HUES6 (cell line): Measurements from ENCODE around the gene CAV1.
A peak's percentile ranks its signal among the peaks of the same experiment; 100 is the strongest.

Experiments
- H3K27ac ChIP-seq: 2 replicates; pipeline ENCODE4 v1.7.0; 2013; ENCODE audit warnings: low read depth, mild to moderate bottlenecking, low read length, inconsistent platforms
- H3K27me3 ChIP-seq: 2 replicates; pipeline ENCODE4 v1.6.1; 2013; ENCODE audit warnings: low read length; ENCODE audit not compliant: control insufficient read depth, insufficient read depth
- H3K36me3 ChIP-seq: 2 replicates; pipeline ENCODE4 v1.6.1; 2013; ENCODE audit warnings: low read length; ENCODE audit not compliant: control insufficient read depth, insufficient read depth
- H3K4me1 ChIP-seq: 2 replicates; pipeline ENCODE4 v1.6.1; 2013; ENCODE audit warnings: low read length; ENCODE audit not compliant: control insufficient read depth, insufficient read depth
- H3K4me3 ChIP-seq: 2 replicates; pipeline ENCODE4 v1.5.1; 2013; ENCODE audit warnings: low read depth, low read length
- H3K9ac ChIP-seq: one replicate; pipeline ENCODE4 v1.6.1; 2013; ENCODE audit warnings: mild to moderate bottlenecking, low read length
- H3K9me3 ChIP-seq: 2 replicates; pipeline ENCODE4 v1.6.1; 2013; ENCODE audit warnings: low read depth, low read length; ENCODE audit not compliant: control insufficient read depth, insufficient read depth

CAV1 gene

DNA sequence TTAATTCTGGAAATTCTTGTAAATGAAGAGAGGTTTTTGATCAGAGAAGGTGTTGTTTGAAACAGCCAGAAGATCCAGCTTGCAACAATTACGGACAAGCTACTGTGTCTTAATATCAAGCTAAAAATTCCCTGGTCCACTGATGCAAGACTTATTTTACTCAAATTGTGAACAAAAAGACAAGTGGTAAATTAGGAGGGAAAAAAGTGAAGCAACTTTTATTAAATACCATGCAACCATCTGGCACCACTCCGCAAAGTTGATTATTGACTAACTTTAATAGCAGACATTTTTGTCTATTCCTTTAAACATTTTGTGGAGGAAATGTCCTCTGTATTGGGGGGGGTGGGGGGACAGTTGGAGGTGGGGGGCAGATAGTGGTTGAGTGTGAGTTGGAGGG is 30.4 kb upstream of the CAV1 start:
- Histone ChIP-seq H3K4me1 (peaks cover 5% of the 10 kb centered on the region), H3K36me3 (no peaks in the 10 kb centered on the region), H3K9ac (no peak overlapping the region), H3K27me3 (peaks cover 6% of the 10 kb centered on the region; the same call in 1 of the 2 replicates), H3K4me3 (no peak overlapping the region), H3K27ac (no peak overlapping the region), H3K9me3 (peaks cover 2% of the 10 kb centered on the region; the same call in 1 of the 2 replicates)

DNA sequence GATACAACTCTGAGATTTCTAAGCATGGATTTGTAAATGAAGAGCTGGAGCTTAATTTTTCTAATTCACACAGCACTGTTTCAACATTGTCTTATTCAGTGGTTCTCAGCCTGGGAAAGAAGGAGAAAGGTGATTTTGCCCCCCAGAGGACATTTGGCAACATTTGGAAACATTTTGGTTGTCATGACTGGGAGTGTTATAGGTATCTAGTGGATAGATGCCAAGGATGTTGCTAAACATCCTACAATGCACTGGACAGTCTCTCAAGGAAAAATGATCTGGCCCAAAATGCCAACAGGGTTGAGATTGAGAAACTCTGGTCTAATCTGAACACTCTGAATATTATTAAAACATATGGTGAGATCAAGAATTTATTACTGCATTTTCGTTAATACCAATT is 29.1 kb upstream of the CAV1 start:
- Histone ChIP-seq H3K9me3 (peaks cover 2% of the 10 kb centered on the region; the same call in 1 of the 2 replicates), H3K4me3 (no peak overlapping the region), H3K27ac (no peak overlapping the region), H3K27me3 (peaks cover 16% of the 10 kb centered on the region), H3K4me1 (peaks cover 10% of the 10 kb centered on the region), H3K9ac (no peak overlapping the region), H3K36me3 (no peaks in the 10 kb centered on the region)

DNA sequence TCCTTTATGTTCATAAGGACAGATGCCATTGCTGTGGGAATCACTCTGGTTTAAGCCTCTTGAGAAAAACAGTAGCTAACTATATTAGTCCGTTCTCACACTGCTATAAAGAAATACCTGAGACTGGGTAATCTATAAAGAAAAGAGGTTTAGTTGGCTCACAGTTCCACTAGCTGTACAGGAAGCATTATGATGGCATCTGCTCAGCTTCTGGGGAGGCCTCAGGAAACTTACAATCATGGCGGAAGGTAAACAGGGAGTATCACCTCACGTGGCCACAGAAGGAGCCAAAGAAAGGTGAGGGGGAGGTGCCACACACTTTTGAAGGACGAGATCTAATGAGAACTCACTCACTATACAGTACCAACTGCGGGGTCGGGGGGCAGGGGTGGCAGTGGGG is 28.2 kb upstream of the CAV1 start:
- Histone ChIP-seq H3K27ac (no peak overlapping the region), H3K9ac (no peak overlapping the region), H3K4me1 (peaks cover 19% of the 10 kb centered on the region), H3K4me3 (no peak overlapping the region), H3K9me3 (peaks cover 2% of the 10 kb centered on the region; the same call in 1 of the 2 replicates), H3K36me3 (no peaks in the 10 kb centered on the region), H3K27me3 (peaks cover 24% of the 10 kb centered on the region)

DNA sequence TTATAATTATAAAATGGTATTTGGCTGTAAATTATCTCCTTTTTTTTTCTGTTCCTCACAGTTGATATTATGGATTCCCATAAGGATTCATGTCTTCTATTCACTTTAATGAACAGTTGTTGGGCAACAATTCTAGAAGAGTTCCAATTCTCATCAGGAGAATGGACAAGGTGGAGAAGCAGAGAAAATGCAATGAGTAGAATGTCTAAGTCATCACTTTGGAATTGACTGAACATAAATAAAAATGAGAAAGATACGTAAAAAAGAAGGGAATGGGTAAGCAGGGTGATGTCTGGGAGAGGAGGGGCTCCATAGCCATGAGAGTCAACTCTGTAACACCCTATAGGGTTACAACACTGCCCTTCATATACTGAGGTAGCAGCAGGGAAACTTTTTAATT is 27.1 kb upstream of the CAV1 start:
- no peak overlapping the region for H3K27ac ChIP-seq
- no peak overlapping the region for H3K9ac ChIP-seq
- H3K9me3 ChIP-seq = peaks cover 2% of the 10 kb centered on the region; the same call in 1 of the 2 replicates
- peaks cover 22% of the 10 kb centered on the region for H3K4me1 ChIP-seq
- peaks cover 25% of the 10 kb centered on the region for H3K27me3 ChIP-seq
- no peak overlapping the region for H3K4me3 ChIP-seq
- no peaks in the 10 kb centered on the region for H3K36me3 ChIP-seq

DNA sequence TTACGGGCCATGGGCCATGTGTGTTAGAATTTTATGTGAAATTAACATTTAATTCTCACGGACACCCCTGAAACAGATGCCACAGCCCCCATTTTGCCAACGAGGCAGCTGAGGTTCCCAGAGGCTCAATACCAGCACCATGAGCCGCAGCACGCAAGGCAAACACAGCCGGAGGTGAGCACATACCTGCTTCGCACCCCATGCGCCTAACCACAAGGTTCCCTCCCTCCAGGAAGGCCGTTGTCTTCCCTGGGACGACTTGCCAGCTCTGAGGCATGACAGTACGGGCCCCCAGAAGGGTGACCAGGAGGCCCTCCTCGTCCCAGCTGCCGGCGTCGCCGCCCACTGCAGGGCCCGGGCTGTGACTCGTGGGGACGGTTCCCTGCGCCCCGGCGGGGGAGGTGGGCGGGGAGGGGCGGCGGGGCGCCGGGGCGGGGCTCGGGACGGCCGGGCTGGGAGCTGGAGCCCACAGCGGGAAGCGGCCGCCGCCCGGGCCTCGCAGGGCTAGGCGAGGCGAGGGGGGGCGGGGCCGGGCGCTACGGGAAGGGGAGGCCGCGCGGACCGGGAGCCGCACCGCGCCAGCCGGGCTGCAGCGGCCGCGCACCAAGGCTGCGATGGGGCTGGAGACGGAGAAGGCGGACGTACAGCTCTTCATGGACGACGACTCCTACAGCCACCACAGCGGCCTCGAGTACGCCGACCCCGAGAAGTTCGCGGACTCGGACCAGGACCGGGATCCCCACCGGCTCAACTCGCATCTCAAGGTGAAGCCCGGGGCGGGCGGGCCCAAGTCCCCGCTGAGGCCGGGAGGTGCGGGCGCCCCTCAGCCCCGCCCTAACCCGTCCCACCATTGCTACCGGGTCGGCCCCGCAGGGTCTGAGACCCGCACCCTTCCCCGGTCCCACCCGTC is 25.4 kb upstream of the CAV1 start, which contains the start of gene CAV2:
Gene CAV2 (plus strand): TSS at position 571 of the 910 bp plus-strand sequence. CDS start 44 bp downstream, at position 615.
- Histone ChIP-seq H3K4me3 (peak within 1 kb of the TSS; percentile 75), H3K9ac (peak within 1 kb of the TSS; percentile 74), H3K4me1 (peaks cover 22% of the 10 kb centered on the region), H3K9me3 (peaks cover 2% of the 10 kb centered on the region; the same call in 1 of the 2 replicates), H3K27ac (peak within 1 kb of the TSS; percentile 51; the same call in 1 of the 2 replicates), H3K36me3 (no peaks in the 10 kb centered on the region), H3K27me3 (peaks cover 25% of the 10 kb centered on the region)

DNA sequence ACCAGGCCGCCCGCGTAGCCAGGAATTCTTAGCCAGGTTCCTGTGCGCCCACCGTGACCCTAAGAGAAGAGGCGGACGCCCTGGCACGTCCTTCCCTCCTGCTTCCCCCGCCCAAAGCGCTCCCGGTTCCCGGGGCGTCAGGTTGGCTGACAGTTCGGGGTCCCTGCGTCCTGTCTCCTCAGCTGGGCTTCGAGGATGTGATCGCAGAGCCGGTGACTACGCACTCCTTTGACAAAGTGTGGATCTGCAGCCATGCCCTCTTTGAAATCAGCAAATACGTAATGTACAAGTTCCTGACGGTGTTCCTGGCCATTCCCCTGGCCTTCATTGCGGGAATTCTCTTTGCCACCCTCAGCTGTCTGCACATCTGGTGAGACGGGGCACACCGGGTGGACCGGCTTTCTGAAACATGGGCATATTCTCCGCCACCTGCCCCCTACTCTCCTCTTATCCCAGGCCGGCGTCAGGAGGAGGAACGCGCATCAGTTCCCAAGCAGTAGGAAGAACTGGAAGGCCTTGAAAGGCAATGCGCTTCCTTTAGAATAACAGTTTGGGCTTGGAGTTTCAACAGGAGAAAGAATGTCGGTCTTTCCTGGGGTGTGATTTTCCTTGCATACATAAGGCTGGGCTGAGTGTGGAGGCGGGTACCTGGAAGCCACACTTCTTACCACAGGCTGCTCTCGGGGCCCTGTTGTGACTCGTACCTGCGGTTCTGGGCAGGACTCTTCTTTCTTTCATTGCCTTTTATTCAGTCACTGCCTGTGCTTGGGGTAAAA is 24.6 kb upstream of the CAV1 start:
- Histone ChIP-seq H3K36me3 (no peaks in the 10 kb centered on the region), H3K27me3 (peaks cover 25% of the 10 kb centered on the region), H3K9me3 (peaks cover 2% of the 10 kb centered on the region; the same call in 1 of the 2 replicates), H3K4me1 (peaks cover 22% of the 10 kb centered on the region), H3K27ac (peak overlapping the region; percentile 51; the same call in 1 of the 2 replicates), H3K9ac (peak overlapping the region; percentile 74), H3K4me3 (peak overlapping the region; percentile 75)

GRCh38 chr7:116501425-116502167 is 23.2 kb upstream of the CAV1 start:
- peaks cover 25% of the 10 kb centered on the region for H3K27me3 ChIP-seq
- H3K9ac ChIP-seq = no peak overlapping the region
- no peak overlapping the region for H3K27ac ChIP-seq
- peaks cover 7% of the 10 kb centered on the region; the same call in 1 of the 2 replicates for H3K36me3 ChIP-seq
- H3K4me3 ChIP-seq = peak overlapping the region; percentile 75; the same call in 1 of the 2 replicates
- H3K9me3 ChIP-seq = peaks cover 2% of the 10 kb centered on the region; the same call in 1 of the 2 replicates
- H3K4me1 ChIP-seq = peaks cover 22% of the 10 kb centered on the region

GRCh38 chr7:116502201-116503096 is 22.4 kb upstream of the CAV1 start:
- H3K4me1 ChIP-seq = peaks cover 22% of the 10 kb centered on the region
- no peak overlapping the region for H3K27ac ChIP-seq
- H3K27me3 ChIP-seq = peaks cover 25% of the 10 kb centered on the region
- no peak overlapping the region for H3K9ac ChIP-seq
- no peak overlapping the region; the same call in 1 of the 2 replicates for H3K4me3 ChIP-seq
- H3K9me3 ChIP-seq = no peaks in the 10 kb centered on the region; the same call in 1 of the 2 replicates
- H3K36me3 ChIP-seq = peaks cover 10% of the 10 kb centered on the region; the same call in 1 of the 2 replicates

DNA sequence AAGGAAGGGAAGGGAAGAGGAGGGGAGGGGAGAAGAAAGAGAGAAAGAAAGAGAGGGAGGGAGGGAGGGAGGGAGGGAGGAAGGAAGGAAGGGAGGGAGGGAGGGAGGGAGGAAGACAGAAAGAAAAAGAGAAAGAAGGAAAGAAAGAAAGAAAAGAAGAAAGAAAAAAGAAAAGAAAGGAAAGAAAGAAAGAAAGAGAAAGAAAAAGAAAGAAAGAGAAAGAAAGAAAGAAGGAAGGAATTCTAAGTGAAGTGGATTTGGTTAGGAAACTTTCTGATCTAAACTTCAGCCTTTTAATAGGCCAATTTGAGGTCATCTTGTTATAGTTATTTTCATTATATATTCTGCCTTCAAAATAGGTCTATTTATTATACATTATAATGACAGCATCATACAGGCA is 21.0 kb upstream of the CAV1 start:
- peaks cover 21% of the 10 kb centered on the region for H3K4me1 ChIP-seq
- H3K27me3 ChIP-seq = peaks cover 23% of the 10 kb centered on the region
- no peak overlapping the region for H3K9ac ChIP-seq
- no peak overlapping the region for H3K4me3 ChIP-seq
- no peaks in the 10 kb centered on the region for H3K9me3 ChIP-seq
- H3K27ac ChIP-seq = no peak overlapping the region
- peaks cover 10% of the 10 kb centered on the region; the same call in 1 of the 2 replicates for H3K36me3 ChIP-seq
